GM19238 (cell line): ENCODE measurements around the gene CERS6.

Source experiments
- DNase-seq: peaks from one replicate; pipeline ENCODE4 v3.0.0; 2011; ENCODE audit warnings: low spot score; ENCODE audit not compliant: insufficient read length

The CERS6 gene

GRCh38 chr2:168723275-168723899 is 267.3 kb downstream of the CERS6 start:
- DNase-seq, result no peak

GRCh38 chr2:168726375-168726774 is 270.3 kb downstream of the CERS6 start:
- DNase-seq, result no peak

DNA sequence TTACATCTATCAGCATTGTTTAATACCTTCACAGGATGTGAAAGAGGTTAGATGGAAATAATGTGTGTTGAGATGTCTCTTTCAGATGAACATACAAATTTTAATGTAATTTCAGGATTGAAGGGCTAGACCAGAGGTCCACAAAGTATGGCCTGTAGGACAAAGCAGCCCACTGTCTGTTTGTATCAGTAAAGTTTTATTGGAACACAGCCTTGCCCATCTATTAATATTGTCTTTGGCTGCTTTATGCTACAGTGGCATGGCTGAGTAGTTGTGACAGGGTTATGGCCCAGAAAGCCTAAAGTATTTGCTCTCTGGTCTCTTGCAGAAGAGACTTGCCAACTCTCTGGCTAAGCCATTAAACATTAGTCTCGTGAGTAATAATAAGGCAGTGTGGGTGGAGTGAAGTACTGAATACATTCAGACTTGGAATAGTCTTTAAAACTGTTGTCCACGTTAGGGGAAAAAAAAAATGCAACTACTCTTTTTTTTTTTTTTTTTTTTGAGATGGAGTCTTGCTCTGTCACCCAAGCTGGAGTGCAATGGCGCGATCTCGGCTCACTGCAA is 271.9 kb downstream of the CERS6 start:
- DNase-seq, result no peak

GRCh38 chr2:168729455-168729854 is 273.4 kb downstream of the CERS6 start:
- DNase-seq, result no peak

- no peak for DNase-seq
These were observed 274.3 kb downstream of the CERS6 start for GRCh38 chr2:168730344-168730743.

GRCh38 chr2:168731002-168731401 is 274.9 kb downstream of the CERS6 start:
- DNase-seq, result no peak

- DNase-seq, result no peak
These were observed 275.5 kb downstream of the CERS6 start for GRCh38 chr2:168731616-168732015.

- no peak for DNase-seq
These were observed 276.0 kb downstream of the CERS6 start for GRCh38 chr2:168732100-168732499.

- DNase-seq, result no peak
These were observed 276.4 kb downstream of the CERS6 start for GRCh38 chr2:168732506-168732905.

- DNase-seq, result no peak
These were observed 278.2 kb downstream of the CERS6 start for GRCh38 chr2:168734199-168734760.

DNA sequence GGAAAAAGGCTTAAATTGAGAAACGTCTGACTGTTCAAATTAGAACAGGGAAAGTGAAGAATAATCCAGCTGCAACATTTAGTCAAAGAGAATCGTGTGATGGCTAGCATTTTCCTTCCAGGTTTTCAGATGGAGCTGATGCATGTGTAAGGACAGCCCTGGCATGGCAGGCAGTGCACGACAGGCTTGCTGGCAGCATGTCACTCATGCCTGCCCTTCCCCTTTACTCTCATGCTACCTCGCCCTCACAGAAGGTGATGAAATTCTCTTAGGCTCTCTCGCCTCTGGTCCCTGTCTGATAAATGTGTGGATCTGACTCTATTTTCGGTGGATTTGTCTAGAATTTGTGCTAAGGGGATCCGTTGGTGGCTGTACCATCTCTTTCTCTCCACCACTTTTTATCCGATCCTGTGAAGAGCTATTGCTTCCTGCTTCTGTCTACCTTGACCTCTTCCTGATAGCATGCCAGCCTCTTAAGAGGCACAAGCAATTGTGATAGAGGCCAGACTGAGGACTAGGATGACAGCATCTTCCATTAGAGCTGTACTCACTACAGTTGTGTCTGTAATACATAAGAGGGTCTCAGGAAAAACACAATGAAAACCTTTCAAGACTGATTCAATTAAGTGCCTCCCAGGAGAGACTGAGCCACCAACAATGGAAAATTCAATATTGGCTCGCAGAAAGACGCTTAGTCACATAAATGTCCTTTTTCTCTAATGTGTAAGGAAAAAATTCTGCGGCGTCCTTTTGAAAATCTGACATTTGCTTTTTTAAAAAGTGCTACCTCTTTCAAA is 280.8 kb downstream of the CERS6 start:
- DNase-seq, result no peak

DNA sequence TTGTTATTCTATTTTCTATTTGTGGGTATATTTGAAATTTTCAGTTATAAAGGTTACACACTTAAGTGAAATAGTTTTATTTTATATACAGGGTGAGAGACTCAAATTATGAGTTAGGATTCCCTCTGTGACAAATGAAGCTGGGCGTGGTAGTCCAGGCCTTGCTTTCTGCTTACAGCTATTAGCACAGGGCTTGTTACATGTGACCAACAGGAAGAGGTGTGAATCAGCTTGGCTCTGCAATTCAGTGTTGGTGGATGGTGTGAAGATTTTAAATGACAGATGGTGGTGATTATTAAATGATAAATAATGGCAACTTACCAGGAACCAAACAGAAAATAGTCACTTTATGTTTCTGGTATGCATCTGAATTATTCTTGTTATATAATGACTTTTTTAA is 282.0 kb downstream of the CERS6 start:
- DNase-seq, result no peak

DNA sequence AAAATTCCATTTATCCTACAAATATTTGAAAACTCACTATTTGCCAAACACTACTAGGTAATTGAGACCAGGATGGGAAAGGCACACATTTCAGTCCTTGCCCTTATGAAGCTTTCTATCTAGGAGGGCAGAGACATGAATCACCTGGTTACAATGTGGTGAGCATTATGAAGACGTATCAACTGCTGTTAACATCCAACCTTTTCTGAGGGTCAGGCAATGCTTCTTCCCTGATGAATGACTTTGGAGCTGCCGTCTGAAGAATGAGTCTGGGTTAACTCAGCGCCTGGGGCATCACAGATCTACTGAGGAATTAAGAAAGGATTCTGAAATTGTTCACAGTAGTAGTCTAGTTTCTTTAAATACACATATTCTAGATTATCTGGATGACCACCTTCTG is 284.3 kb downstream of the CERS6 start:
- DNase-seq, result no peak

- DNase-seq, result no peak
These were observed 284.7 kb downstream of the CERS6 start for GRCh38 chr2:168740788-168741187.

GRCh38 chr2:168742258-168742932 is 286.3 kb downstream of the CERS6 start:
- no peak for DNase-seq

DNA sequence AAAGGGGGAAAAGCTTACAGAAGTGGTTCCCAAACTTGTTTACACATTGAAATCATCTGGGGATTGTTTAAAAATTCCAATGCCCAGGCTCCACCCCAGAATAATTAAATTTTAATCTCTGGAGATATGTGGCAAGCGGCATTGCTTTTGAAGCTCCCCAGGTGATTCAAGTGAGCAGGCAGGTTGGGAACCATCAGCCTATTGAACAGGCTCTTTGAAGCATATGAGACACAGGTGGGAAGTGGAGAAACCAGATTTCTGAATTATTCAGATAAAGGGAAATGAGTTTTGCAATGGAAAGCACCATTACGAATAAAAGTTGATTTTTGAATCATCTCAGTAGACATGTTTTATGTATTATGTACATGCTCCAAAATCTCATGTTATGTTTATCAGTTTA is 288.8 kb downstream of the CERS6 start:
- no peak for DNase-seq

DNA sequence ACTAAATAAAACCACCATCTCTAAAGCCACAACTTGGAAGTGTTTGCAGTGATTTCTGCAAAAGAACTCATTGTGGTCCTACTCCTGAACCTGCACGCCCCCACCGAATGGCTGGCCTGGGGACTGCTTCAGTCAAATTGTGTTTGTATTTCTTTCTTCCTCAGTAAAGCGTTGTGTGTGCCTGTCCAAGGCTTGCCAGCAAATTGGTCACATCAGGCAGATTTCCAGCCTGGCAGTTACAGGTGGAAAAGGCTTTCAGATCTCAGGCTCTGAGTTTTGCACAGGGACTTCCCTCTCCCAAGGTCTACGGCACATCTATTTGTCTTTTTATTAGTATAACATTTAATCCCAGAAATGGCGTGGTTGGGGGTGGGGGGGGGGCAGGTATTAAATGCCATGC is 292.4 kb downstream of the CERS6 start:
- DNase-seq, result no peak

- DNase-seq, result no peak
These were observed 293.2 kb downstream of the CERS6 start for GRCh38 chr2:168749297-168749696.

DNA sequence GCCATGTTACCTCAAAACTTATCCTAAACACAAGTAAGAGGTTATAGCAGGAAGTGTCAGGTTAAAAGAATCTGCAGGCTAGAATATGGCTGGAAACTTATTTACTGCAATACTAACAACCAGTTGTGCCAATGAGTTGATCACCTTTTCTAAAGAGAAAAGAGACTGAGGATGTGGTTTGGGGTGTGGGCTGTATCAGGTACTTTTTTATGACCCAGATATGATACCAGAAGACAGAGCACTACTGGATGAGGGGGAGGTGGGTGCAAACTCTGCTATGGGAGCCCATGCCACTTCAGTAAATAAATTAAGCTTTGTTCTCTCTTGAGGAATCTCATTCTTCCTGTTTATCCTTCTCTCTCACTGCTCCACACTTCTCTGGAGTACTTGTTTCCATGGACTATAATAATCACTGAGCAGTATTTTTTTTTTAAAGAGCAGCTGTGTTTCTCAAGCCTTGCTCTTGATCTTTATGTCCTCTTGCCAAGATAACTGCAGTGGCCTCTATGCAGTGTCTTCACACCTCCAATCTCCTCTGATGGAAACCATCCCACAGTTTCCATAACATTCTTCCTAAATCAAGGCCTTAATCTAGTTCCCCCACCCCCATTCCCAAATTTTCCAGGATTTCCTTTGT is 295.1 kb downstream of the CERS6 start:
- DNase-seq, result peak; percentile 5

- DNase-seq, result no peak
These were observed 296.3 kb downstream of the CERS6 start for GRCh38 chr2:168752361-168752760.

GRCh38 chr2:168753765-168754329 is 297.8 kb downstream of the CERS6 start:
- no peak for DNase-seq
